DOHH2 (cell line): ENCODE measurements around the gene KRTAP12-2.

ENCODE experiments used
- CTCF ChIP-seq: fragments of 200-600 bp; sonication (generic); IDR thresholded peaks from one replicate; pipeline ENCODE4 v1.5.1; 2014; ENCODE audit warnings: antibody characterized with exemption, mild to moderate bottlenecking, low read depth, low read length; ENCODE audit not compliant: poor library complexity, severe bottlenecking
- EZH2phosphoT487 ChIP-seq: fragments of 200-600 bp; sonication (generic); IDR thresholded peaks from 2 replicates; pipeline ENCODE4 v1.6.1; 2017; ENCODE audit warnings: borderline replicate concordance, mild to moderate bottlenecking, antibody characterized with exemption, low read length, moderate library complexity, mixed read lengths

GRCh38 chr21:44701023-44701400 is 34.3 kb upstream of the KRTAP12-2 start:
- TF ChIP-seq CTCF (no peak), EZH2phosphoT487 (no peak)
